RWPE1 (cell line): ENCODE data around the gene TSPAN32.
A peak's percentile ranks its signal among the peaks of the same experiment; 100 is the strongest.

Experiments
- CTCF ChIA-PET: fragments of 350-600 bp; sonication (Branson Sonifier 250); formaldehyde crosslinking; extraction: SDS; loops from one replicate; lab custom pipeline; 2021; lab: Yijun Ruan, JAX
- POLR2A ChIA-PET: fragments of 400-600 bp; formaldehyde crosslinking; extraction: SDS; loops from one replicate; lab custom pipeline; 2020; ENCODE audit warnings: antibody characterized with exemption; ENCODE audit not compliant: low non-redundant PET; lab: Yijun Ruan, JAX
- DNase-seq: peaks from one replicate; pipeline ENCODE4 v3.0.0; 2012; ENCODE audit warnings: low spot score
- H3K27ac ChIP-seq: fragments of 450-650 bp; 2 replicates; pipeline ENCODE4 v1.5.1; 2017
- TF ChIP-seq, protein P1 (sequence below): fragments of 450-650 bp; conservative IDR thresholded peaks from 2 replicates; pipeline ENCODE4 v1.5.1; 2017; ENCODE audit warnings: low read depth, mild to moderate bottlenecking

TSPAN32 gene

DNA sequence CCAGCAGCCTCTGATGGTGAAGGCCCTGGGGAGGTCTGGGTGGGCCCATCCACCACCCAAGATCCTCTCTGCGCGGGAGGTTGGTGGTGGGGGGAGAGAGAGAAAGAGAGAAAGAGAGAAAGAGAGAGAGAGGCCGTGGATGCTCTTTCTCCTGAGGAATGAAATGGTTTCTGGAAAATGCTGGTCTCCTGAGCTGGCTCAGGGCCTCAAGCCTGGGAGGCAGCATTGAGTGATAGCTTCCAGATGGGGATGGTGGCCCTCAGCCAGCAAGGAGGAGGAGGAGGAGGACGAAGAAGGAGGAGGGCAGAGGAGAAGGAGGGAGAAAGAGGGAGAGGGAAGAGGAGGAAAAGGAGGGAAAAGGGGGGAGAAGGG lies 4.6 kb downstream of the TSPAN32 start:
- H3K27ac ChIP-seq, result peak overlapping the region; percentile 81
- ChIA-PET CTCF (interaction anchor here (0.6 to 7.5 kb wide), 4 partner anchors 113 to 618 kb away, joined by 3 to 161 read pairs (median 3); no protein-coding TSS in a partner anchor), POLR2A (no interaction called here)
- TF ChIP-seq, protein P1, sequence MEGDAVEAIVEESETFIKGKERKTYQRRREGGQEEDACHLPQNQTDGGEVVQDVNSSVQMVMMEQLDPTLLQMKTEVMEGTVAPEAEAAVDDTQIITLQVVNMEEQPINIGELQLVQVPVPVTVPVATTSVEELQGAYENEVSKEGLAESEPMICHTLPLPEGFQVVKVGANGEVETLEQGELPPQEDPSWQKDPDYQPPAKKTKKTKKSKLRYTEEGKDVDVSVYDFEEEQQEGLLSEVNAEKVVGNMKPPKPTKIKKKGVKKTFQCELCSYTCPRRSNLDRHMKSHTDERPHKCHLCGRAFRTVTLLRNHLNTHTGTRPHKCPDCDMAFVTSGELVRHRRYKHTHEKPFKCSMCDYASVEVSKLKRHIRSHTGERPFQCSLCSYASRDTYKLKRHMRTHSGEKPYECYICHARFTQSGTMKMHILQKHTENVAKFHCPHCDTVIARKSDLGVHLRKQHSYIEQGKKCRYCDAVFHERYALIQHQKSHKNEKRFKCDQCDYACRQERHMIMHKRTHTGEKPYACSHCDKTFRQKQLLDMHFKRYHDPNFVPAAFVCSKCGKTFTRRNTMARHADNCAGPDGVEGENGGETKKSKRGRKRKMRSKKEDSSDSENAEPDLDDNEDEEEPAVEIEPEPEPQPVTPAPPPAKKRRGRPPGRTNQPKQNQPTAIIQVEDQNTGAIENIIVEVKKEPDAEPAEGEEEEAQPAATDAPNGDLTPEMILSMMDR, result no peak
- DNase-seq, result no peak

DNA sequence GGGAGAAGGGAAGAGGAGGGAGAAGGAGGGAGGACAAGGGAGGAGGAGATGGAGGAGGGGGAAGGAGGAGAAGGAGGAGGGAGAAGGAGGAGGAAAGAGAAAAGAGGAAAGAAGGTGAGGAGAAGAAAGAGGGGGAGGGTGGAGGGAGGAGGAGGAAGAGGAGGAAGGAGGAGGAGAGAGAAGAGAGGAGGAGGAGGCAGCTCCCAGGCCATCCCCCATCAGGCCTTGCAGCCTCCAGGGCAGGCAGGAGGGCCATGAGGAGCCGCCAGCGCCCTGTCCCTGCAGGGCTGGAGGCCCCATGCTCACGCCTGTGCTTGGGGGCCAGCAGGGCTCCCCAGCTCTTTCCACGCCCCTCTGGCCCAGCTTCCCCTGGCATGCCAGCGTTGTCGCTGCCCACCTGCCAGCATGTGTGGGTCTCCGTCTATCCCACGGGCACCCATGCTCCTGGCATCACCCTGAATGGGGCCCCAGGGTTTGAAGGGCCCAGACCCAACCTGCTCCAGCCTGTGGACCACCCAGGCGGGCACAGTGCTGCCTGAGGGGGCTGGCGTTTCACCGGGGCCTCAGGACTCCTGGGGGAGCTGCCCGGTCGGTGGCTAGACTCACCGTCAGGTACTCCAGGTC lies 5.2 kb downstream of the TSPAN32 start:
- ChIA-PET POLR2A (no interaction called here), CTCF (interaction anchor here (0.7 to 7.5 kb wide), 2 partner anchors 112 to 133 kb away, joined by 3 to 161 read pairs; no protein-coding TSS in a partner anchor)
- DNase-seq, result no peak
- TF ChIP-seq, protein P1, result no peak
- peak overlapping the region; percentile 81 for H3K27ac ChIP-seq

DNA sequence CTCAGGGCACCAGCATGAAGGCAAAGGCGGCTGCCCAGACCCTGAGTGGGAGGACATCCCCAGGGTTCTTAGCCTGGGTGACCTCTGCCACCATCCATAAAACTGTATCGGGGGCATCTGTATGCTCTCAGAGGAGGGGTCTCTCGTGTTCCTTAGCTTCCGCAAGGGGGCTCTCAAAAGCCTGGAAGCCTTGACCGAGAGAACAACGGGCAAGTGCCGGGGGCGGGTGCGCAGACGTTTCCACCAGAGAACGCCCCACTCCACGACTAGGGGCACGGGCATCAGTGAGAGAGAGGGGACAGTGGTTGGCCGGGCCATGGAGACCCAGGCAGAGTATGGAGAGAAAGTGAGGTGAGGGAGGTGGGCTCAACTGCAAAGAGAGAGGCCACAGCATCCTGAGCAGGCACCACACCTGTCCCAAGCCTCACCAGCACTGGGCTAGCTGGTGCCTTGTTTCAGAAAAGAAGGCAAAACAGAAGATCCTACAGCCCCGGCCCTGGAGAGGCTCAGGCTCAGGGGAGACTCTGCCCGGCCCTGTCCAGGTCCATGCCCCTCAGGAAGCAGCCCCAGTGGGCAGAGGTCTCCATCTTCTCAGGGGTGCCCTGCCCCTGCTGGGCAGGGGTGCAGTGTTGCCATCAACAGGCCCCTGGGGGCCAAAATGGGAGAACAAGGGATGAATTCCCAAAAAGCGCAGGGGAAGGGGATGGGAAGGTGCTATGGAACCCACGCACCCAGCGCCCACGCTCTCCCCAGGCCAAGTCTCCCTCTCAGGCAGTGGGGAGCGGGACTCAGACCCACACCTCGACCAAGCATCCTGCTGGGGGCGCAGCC lies 5.9 kb downstream of the TSPAN32 start:
- DNase-seq, result no peak
- TF ChIP-seq, protein P1, result no peak
- ChIA-PET POLR2A (no interaction called here), CTCF (interaction anchor here (4.1 to 7.5 kb wide), 2 partner anchors 112 to 113 kb away, joined by 55 to 161 read pairs; no protein-coding TSS in a partner anchor)
- no peak overlapping the region for H3K27ac ChIP-seq

DNA sequence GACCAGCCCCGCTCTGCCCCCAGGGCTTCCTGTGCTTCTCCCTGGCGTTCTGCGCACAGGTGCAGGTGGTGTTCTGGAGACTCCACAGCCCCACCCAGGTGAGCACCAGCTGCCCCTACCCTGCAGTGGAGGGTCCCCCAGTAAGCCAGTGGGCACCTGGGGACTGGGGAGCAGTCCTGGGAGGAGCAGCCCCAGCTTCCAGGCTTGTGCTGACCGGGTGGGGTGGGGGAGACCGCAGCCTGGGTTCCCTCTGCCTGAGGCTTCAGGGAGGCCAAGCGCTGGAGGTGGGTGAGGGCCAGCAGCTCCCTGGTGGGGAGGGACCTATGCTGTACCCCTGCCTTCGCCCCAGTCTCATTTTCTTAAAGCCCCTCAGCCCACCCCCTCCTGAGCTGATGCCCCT lies 6.9 kb downstream of the TSPAN32 start:
- ChIA-PET POLR2A (no interaction called here), CTCF (interaction anchor here (0.6 to 4.1 kb wide), 2 partner anchors 112 to 329 kb away, joined by 5 to 55 read pairs; no protein-coding TSS in a partner anchor)
- DNase-seq, result no peak
- TF ChIP-seq, protein P1, result no peak
- no peak overlapping the region for H3K27ac ChIP-seq

DNA sequence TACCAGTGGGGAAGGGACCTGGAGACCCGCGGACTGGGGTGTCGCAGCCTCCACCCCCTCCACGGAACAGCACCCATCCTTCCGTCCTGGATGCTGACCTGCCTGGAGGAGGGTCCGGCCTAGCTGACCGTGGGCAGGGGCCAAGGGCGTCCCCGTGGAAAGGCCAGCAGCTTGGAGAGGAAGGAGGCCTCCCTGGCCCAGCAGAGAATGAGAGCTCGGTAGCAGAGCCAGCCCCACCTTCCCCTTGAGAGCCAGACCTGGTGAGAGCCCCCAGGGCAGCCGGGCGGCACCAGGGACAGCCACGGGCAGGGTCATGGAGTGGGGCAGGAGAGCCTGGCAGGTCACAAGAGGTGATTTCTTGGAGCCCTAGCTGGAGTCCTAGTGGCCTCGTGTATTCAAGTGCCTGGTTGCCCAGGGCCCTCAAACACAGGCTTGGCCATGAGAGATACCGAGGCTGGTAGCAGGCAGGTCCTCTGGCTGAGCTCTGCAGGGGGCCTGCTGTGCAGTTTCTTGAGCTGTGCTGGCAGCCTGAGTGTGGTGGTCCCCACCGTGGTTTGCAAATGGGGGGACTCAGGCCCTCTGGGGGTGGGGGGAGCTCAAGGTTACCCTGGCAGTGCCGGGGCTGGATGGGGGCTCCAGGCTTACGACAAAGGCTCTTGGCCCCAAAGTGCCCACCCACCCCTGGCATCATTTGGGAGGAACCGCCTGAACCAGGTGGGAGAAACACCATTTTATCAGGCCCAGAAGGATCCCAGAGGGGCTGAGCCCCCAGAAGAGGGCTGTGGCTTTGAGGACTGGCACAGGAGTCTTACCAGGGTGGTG lies 7.6 kb downstream of the TSPAN32 start:
- CTCF ChIA-PET, result interaction anchor here (0.6 to 4.1 kb wide), 2 partner anchors 111 to 568 kb away, joined by 3 to 55 read pairs; no protein-coding TSS in a partner anchor
- H3K27ac ChIP-seq, result no peak overlapping the region
- TF ChIP-seq, protein P1, result no peak
- POLR2A ChIA-PET, result interaction anchor here (0.5 kb wide), 1 partner anchor 10 kb away, joined by 3 read pairs; no protein-coding TSS in a partner anchor
- DNase-seq, result no peak
